Suprapubic skin (tissue), 4 donors: ENCODE results near the gene ANTXR1. TPM values are rescaled to one million over a fixed set of nuclear protein-coding genes. Genes with fewer than 3 reads are reported as not detected.
A peak's percentile ranks its signal among the peaks of the same experiment; 100 is the strongest.

ENCODE experiments used
- DNase-seq, 2 donors: peaks; one replicate each; pipeline ENCODE4 v3.0.0-alpha.2; 2019; ENCODE audit warnings: low spot score in 2 of 2
- H3K27ac ChIP-seq: fragments of 200-600 bp; sonication (generic); one replicate; pipeline ENCODE4 v1.5.1; 2019
- H3K27me3 ChIP-seq: fragments of 200-600 bp; sonication (generic); one replicate; pipeline ENCODE4 v1.5.1; 2019
- H3K36me3 ChIP-seq: fragments of 200-600 bp; sonication (generic); one replicate; pipeline ENCODE4 v1.5.1; 2019
- H3K4me1 ChIP-seq: fragments of 200-600 bp; sonication (generic); one replicate; pipeline ENCODE4 v1.5.1; 2019
- H3K4me3 ChIP-seq: fragments of 200-600 bp; sonication (generic); one replicate; pipeline ENCODE4 v1.5.1; 2019; ENCODE audit warnings: mild to moderate bottlenecking
- H3K9me3 ChIP-seq: fragments of 200-600 bp; sonication (generic); one replicate; pipeline ENCODE4 v1.5.1; 2019
- CTCF ChIP-seq, 2 donors: fragments of 200-600 bp in 1 of 2; fragments of 450-650 bp in 1 of 2; sonication (generic) in 1 of 2; IDR thresholded peaks; one replicate each; pipeline ENCODE4 v1.5.1; 2016 to 2019; ENCODE audit warnings: antibody characterized with exemption in 2 of 2, mild to moderate bottlenecking in 1 of 2, moderate library complexity in 1 of 2
- EP300 ChIP-seq: sonication (generic); formaldehyde crosslinking; IDR thresholded peaks from one replicate; pipeline ENCODE4 v1.6.1; 2017; ENCODE audit warnings: antibody characterized with exemption
- POLR2A ChIP-seq, 2 donors: fragments of 450-650 bp; IDR thresholded peaks; one replicate each; pipeline ENCODE4 v1.6.1; 2017; ENCODE audit warnings: antibody characterized with exemption in 2 of 2, mild to moderate bottlenecking in 2 of 2, moderate library complexity in 2 of 2
- POLR2AphosphoS5 ChIP-seq, 3 donors: sonication (generic); formaldehyde crosslinking; IDR thresholded peaks; one replicate each; pipeline ENCODE4 v1.6.1; 2017; ENCODE audit warnings: antibody characterized with exemption in 3 of 3
- WGBS: methylation state at CpG from one replicate; pipeline ENCODE4 v1.1.5; 2018; 5-methylcytosine and 5-hydroxymethylcytosine counted together
- total RNA-seq, 4 donors: library from RNA; depleted of rRNA; stranded (reverse); fragments of >200 nt; gene quantifications; one replicate each; pipeline ENCODE4 v1.1.0, GENCODE V29; 2016

The ANTXR1 gene
- total RNA-seq, 4 donors from 2014 or later: 35.5 to 111 (median 66.6) TPM

- no peak for TF ChIP-seq EP300
- TF ChIP-seq POLR2AphosphoS5 (IDR thresholded peaks at IDR 0.05): peak in 2 of 3 donors; percentile 45 to 62
- H3K4me1 ChIP-seq: peaks cover 37% of the 10 kb centered on the region
Observed at GRCh38 chr2:69184224-69184623, 171.2 kb downstream of the ANTXR1 start.

GRCh38 chr2:69185807-69186206, 172.8 kb downstream of the ANTXR1 start:
- no peak overlapping the region for H3K4me3 ChIP-seq
- no peaks in the 10 kb centered on the region for H3K9me3 ChIP-seq
- WGBS: 42% methylated on average over 5 of the region's 7 CpGs
- H3K27me3 ChIP-seq: no peaks in the 10 kb centered on the region
- TF ChIP-seq POLR2A (IDR thresholded peaks at IDR 0.05): no peak
- no peak for TF ChIP-seq EP300
- no peak for TF ChIP-seq POLR2AphosphoS5 (IDR thresholded peaks at IDR 0.05)
- TF ChIP-seq CTCF (IDR thresholded peaks at IDR 0.05): no peak
- H3K27ac ChIP-seq: no peak overlapping the region
- H3K36me3 ChIP-seq: peaks cover 4% of the 10 kb centered on the region
- H3K4me1 ChIP-seq: peaks cover 42% of the 10 kb centered on the region
- no peak for DNase-seq

More at GRCh38 chr2:69184224-69184623, 171.2 kb downstream of the ANTXR1 start:
- H3K36me3 ChIP-seq: peaks cover 4% of the 10 kb centered on the region
- H3K9me3 ChIP-seq: no peaks in the 10 kb centered on the region
- no peak overlapping the region for H3K4me3 ChIP-seq
- no peak for DNase-seq
- no peaks in the 10 kb centered on the region for H3K27me3 ChIP-seq
- H3K27ac ChIP-seq: peak overlapping the region; percentile 57
- WGBS: 30% methylated on average over 5 of the region's 5 CpGs

GRCh38 chr2:69186614-69187013, 173.6 kb downstream of the ANTXR1 start:
- Histone ChIP-seq H3K27ac (no peak overlapping the region), H3K36me3 (peaks cover 4% of the 10 kb centered on the region), H3K27me3 (no peaks in the 10 kb centered on the region), H3K9me3 (no peaks in the 10 kb centered on the region), H3K4me1 (peaks cover 47% of the 10 kb centered on the region), H3K4me3 (no peak overlapping the region)
- 93% methylated on average over 3 of the region's 3 CpGs for WGBS
- TF ChIP-seq POLR2A (IDR thresholded peaks at IDR 0.05) (no peak), POLR2AphosphoS5 (IDR thresholded peaks at IDR 0.05) (no peak), CTCF (IDR thresholded peaks at IDR 0.05) (no peak), EP300 (no peak)
- no peak for DNase-seq

- H3K27ac ChIP-seq: no peak overlapping the region
- H3K9me3 ChIP-seq: no peaks in the 10 kb centered on the region
- H3K4me1 ChIP-seq: peaks cover 49% of the 10 kb centered on the region
- TF ChIP-seq POLR2A (IDR thresholded peaks at IDR 0.05): no peak
- no peak for TF ChIP-seq CTCF (IDR thresholded peaks at IDR 0.05)
- no peak overlapping the region for H3K4me3 ChIP-seq
- DNase-seq: no peak
- no peaks in the 10 kb centered on the region for H3K36me3 ChIP-seq
- WGBS: 88% methylated on average over 4 of the region's 4 CpGs
- no peaks in the 10 kb centered on the region for H3K27me3 ChIP-seq
Observed at GRCh38 chr2:69188182-69188900, 175.4 kb downstream of the ANTXR1 start.

GRCh38 chr2:69190743-69191404, 177.9 kb downstream of the ANTXR1 start:
- no peaks in the 10 kb centered on the region for H3K9me3 ChIP-seq
- H3K36me3 ChIP-seq: peaks cover 7% of the 10 kb centered on the region
- WGBS: 23% methylated on average over 3 of the region's 3 CpGs
- TF ChIP-seq CTCF (IDR thresholded peaks at IDR 0.05) (no peak), POLR2A (IDR thresholded peaks at IDR 0.05) (no peak), POLR2AphosphoS5 (IDR thresholded peaks at IDR 0.05) (no peak), EP300 (no peak)
- no peak overlapping the region for H3K4me3 ChIP-seq
- no peaks in the 10 kb centered on the region for H3K27me3 ChIP-seq
- no peak for DNase-seq
- peak overlapping the region; percentile 1 for H3K27ac ChIP-seq
- H3K4me1 ChIP-seq: peaks cover 33% of the 10 kb centered on the region
